Stimulated activated CD4-positive, alpha-beta T cell treated with anti-CD3 and anti-CD28 coated beads, Interleukin-15, amount 100 ng/mL, for 48 hours (primary cell): Measurements from ENCODE around the gene STAT5B.

Experiments used
- DNase-seq, 2 donors: peaks; one replicate each; pipeline ENCODE4 v3.0.0-alpha.2; 2020; ENCODE audit warnings: low read depth in 2 of 2

STAT5B gene

DNA sequence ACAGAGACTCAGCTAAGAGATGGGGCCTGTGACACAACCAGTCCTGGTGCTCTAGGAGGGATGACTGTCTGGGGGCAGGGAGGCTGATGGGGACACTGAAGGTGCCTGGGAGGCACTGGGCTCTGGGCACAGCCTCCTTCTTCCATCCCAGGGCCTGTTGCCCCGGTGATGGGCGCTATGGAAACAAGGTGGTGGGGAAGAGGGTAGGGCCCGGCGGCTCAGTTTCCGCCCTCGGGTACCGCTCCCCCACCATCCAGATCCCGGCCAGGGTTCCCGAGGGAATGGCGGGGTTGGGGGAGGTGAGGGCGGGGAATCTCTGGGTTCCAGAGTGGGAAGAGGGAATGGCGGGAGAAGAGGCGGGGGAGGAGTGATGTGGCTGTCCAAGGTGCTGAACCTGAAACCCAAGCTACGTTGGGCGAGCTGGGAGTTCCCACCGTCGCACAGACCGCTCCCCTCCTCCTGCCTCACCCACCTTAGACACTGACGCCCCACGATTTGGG lies 96.2 kb downstream of the STAT5B start:
- DNase-seq, result no peak

DNA sequence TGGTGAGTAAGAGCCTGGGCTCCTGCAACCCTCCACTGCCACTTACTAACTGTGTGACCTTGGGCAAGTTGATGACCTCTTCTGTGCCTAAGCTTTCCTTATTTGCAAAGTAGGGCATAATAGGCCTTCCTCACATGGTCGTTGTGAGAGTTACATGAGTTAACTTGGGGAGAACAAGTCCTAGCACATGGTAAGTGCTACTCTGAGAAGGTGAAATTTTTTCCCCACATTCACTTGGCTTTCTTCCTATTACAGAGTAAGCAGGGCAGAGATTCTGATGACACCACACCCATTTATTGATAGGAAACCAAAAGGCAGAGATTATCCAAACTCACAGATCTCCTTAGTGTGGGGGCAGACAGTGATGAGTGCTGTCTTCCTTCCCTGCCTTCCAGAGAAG lies 96.9 kb downstream of the STAT5B start:
- no peak for DNase-seq

DNA sequence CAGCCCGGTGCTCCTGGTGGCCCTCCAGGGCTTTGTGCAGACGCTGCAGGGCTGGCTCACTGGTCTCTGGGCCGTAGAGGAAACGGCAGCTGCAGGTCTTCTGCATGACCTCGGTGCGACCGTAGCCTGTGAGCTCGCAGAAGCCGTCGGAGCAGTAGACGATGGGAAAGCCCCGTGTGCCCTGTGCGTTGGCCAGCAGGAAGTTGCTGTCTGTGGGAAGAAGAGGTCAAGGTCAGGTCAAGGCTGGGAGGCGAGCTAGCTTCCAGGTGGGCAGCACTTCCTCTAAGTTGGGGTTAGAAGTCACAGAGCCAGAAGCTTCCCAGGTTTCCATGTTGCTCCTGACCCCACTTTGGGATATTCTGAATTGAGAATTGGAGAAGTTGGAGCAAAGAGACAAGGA lies 97.4 kb downstream of the STAT5B start:
- no peak for DNase-seq

DNA sequence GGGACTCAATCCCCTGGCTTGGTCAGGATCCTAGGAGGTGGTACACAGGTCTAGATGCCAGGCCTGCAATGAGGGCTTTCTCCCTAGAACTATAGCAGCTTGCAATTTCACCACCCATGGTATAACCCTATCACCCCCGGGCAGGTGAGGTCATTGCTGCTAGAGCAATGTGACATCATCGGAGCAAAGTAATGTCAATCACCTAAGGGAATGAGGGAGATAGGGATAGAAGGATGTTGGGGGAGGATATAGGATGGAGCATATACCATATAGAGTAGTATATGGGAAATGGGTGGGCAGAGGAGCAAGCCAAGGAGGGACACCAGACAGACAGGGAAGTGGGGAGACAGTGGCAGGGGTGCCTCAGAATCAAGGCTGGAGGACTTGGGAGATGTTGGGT lies 98.5 kb downstream of the STAT5B start:
- no peak for DNase-seq

DNA sequence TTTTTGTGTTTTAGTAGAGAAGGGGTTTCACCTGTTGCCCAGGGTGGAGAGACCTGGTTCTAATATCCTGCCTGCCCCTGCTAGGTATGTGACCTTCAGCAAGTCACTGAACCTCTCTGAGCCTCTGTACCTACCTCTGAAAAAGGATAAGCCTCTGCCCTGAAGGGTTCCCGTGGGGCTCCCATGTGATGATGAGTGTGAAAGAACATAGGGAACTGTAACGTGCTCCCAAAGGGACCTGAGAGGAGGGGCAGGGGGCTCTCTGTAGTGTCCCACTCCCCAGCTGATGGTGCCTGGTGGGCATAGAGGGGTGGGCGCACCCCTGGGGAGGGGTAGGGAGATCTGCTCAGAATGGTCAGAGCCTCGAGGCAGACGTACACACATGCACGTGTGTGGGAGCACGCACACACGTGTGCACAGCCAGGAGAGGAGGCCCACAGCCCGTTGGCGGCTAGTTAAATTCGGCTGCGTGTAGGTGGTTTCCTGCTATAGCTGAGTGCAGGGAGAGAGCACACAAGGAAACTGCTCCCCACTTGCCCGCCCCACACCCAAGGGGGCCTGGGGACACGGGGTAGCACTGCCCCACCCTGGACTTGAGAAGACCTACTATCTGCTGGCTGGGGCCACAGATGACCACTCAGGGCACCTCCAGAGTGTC lies 101.9 kb downstream of the STAT5B start:
- DNase-seq, result no peak

DNA sequence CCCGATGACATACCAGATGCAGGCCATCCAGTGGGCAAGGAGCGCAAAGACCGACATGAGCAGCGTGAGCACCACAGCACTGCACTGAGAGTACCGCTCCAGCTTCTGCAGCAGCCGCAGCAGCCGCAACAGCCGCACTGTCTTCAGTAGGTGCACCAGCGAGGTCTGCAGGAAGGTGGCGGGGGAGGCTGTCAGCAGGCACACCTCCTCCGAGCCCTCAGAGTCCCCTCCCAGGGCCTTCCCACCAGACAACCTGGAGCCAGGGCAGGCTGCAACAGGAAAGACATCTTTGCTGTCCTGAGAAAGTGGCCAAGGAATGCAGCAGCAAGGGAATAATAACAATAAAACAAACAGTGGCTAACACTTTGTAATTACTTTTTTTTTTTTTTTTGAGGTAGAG lies 104.4 kb downstream of the STAT5B start:
- no peak for DNase-seq

DNA sequence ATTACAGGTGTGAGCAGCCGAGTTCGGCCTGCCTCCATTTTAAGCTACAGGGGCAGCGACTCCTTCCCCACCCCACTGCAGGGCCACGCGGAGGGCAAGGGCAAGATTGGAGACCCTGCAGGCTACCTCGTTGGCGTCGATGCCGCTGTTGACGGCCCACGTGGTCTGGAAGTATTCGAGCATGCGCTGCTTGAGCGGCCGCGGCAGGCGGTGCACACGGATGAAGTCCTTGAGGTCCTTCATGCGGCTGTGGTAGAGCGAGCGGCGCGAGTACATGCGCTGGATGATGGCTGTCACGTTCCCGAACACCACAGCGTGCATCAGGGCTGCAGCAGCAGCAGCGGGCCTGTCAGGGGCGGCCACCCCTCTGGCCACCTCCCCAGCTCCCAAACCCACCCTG lies 106.8 kb downstream of the STAT5B start:
- no peak for DNase-seq

DNA sequence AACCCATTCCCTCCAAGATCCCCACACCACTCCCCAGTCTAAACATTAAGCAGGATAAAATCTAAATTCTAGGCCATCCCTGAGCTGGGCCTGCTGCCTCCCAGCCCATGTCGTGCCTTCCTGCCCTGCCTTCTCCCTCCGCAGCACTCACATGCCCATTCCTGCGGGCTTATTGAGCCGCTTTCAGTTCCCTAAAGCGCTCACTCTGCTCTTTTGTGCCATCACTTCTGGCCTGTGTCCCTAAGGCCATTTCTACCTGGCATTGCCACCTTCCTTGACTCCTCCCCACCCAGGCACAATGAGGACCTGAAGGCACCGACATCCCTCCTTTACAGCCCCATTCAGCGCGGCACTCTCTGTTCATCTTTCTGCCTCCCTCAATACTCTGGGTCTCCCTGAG lies 108.4 kb downstream of the STAT5B start:
- DNase-seq, result no peak

DNA sequence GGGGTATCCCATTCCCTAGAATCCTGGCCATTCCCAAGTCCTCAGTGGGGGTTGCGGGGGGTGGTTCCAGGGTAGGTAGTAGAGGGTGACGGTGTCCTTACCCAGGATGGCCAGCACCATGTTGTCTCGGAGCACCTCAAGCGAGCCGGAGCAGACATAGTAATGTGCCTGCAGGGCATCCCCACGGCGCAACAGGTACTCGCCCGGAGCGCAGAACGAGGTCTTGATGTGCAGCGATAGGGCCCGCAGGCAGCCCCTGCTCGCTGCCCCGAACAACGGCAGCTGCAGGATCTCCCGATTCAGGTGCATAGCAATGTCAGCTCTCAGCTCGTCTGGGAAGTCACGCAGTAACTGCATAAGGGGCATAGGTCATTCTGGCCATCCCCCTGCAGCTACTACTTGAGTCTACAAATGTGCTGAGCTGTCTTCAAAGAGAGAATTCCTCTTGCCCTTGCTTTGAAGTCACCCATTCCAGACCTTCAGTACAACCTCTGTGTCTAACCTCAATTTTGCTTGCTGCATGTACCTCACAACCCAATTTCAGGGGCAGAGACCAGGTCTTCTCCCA lies 109.9 kb downstream of the STAT5B start:
- no peak for DNase-seq

DNA sequence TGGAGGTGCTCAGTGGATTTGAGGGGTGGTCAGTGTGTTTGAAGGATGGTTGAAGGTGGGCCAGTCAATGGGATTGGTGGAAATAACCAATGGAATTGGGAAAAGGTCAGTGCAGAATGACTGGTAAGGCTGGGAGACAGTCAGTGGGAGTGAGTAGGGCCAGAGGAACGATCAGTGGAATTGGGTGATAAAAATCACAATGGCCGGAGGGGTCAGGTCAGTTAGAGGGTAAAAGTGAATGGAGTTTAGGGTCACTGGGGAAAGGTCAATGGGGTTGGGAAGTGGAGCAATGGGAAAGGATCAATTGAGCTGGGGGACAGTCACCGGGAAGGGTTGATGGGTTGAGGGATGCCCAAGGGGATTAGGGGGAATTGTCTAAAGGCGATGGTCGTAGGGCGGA lies 110.4 kb downstream of the STAT5B start:
- DNase-seq, result no peak

DNA sequence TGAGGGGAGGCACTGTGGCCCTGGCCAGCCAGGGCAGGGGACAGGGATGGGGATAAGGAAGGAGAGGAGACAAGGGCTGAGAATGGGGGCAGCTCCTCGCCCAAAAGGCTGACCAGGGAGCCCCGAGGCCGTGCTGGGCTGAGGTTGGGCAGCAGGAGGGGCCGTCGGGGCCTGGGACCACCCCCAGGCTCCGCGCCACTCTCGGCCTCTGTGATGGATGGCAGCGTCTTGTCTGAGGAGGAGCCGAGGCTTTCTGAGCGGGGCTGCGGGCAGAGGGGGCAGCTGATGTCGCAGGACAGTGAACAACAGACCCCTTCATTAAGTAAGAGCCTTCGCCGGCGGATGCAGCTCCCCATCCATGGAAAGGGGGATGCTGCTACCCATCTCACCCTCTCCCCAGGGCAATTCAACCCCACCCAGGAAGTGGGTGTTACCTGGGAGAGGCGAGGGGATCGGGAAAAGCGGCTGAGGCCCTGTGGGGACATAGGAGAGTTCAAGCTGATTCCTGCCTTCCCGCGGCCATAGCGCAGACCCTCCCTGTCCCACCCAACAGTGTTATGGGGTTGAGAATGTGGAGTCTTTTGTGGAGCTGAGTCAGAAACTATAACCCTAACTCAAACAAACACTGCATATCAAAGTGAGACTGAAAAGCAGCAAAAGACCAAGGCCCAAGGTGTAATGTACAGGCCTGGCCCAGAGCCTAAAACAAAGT lies 112.3 kb downstream of the STAT5B start:
- DNase-seq, result no peak

DNA sequence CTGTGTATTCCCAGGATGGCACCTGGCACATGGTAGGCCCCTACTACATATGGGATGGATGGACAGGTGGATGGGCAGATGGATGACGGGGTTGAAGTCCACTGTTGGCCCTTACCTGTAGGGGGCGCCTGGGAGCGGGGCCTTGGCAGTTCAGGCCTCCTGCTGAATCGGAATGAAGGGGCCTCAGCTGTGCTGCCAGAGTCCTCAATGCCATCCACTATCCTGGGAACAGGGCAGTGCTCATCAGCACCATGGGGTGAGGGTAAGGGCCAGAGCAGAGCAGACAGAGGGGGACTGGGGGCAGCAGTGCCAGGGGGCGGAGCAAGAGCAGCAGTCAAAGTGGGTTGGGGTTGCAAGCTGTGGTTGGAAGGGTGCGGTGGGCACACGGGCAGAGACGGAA lies 113.1 kb downstream of the STAT5B start:
- peak in 1 of 2 donors; percentile 49 for DNase-seq

DNA sequence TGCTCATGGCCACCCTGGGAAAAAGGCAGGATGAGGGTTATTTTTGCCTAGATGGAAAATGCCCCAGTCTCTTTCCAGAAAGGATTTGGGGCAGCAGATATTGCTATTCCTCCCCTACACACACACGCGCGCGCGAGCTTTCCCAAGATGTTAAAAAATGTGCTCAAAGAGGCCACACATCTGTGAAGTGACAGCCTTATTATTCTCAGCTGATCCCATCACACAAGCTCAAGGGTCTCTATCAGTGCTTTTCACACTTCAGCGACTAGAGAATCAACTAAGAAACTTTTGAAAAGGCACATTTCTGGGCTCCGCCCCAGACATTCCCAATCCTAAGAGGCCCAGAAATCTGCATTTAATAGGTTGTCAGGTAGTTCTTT lies 115.7 kb downstream of the STAT5B start:
- DNase-seq, result no peak

DNA sequence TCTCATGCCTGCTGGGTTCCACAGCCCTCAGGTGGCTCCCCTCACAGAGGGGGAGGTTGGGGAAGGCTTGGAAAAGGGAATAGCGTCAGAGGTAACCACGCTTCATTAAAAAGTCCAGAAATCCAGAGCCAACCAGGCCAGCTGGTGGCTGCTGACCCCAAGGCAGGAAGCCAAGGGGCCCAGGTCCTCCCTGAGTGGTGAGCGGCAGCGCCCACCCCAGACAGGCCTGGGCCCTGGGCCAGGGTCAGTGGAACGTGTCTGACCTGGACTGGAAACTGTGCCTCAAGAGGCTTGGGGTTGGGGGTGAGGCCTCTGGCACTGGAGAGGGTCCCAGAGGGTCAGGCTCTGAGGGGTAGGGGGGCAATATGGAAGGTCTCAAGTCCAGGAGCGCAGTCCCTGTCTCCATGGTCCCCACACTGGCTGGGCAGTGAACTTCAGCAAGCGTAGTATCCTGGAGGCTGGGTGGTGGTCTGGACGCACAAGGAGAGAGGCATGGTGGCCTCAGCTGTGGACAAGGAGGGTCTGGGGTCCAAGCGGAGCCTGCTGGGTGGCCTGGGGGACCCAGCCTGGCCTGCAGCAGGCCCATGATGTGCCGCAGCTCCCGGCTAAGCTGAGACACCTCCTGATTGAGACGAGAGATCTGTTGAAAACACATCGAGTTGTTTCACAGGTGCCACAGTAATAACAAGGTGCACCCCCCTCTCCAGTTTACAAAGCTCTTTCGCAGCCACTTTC lies 116.2 kb downstream of the STAT5B start:
- DNase-seq, result no peak

DNA sequence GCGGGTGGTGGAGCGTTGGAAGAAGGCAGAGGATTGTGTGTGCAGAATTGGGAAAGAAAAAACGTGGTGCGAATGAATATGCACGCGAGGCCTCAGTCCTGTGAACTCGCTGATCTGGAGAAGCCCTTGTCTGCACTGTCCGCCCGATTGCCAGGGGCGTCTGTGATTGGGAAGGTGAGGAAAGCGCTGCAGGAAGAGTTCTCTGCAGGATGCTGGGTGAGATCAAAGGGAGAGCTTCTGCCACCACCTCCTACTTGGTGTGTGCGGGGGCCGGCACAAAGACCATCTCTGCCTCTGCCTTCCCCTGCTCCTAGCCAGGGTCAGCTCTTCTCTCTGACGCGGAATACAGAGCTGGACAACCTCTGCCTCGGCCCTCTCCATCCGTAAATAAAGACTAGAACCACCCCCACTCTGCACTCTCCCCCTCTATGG lies 120.6 kb downstream of the STAT5B start:
- DNase-seq, result no peak

DNA sequence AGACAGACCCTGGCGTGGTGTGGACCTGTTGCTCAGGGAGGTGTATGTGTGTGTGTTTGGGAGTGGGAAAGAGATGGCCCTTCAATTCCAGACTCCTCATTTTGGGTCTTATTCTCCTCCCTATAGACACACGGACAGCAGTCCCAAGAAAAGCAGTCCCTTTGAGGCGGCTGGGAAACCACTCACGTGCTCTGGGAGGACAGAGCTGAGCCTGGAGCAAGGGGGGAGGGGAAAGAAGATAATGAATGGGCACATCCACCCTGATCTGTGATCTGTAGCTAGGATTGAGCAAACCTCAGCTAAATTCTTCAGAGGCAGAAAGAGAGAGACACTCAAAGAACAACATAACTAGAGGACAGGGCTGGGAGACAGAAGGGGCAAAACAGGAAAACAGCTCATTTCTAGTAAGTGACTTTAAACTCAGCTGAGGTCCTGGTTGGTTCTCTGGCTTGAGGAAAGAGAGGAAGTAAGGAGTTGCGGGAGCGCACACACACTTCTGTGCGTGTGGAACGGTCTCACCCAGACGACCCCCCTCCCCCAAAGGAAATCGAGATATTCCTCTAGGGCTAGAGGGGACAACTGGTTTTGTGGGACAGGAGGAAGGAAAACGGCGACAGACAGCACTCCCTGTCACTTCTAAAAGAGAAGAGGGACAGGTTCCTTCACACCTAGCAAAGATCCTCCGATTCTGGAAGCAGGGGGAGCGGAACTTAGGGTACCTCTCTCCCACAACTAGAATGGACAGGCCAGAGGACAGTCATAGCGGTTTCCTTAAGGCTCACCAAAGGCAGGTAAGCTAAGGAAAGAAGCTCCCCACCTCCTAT lies 122.1 kb downstream of the STAT5B start:
- DNase-seq, result no peak
